Hepatocyte (in vitro differentiated cells): ENCODE measurements around the gene SLC24A1. TPM values are rescaled to one million over a fixed set of nuclear protein-coding genes. Genes with fewer than 3 reads are reported as not detected.

Source experiments
- DNase-seq: peaks from one replicate; pipeline ENCODE4 v3.0.0-alpha.2; 2016; ENCODE audit warnings: low spot score
- H2AFZ ChIP-seq: fragments of 200-600 bp; sonication (generic); 2 replicates; pipeline ENCODE4 v1.6.0; 2016; ENCODE audit warnings: antibody characterized with exemption, mild to moderate bottlenecking
- H3K27ac ChIP-seq: fragments of 200-600 bp; sonication (generic); 2 replicates; pipeline ENCODE4 v1.5.1; 2016; ENCODE audit warnings: mild to moderate bottlenecking
- H3K27me3 ChIP-seq: fragments of 200-600 bp; sonication (generic); 2 replicates; pipeline ENCODE4 v1.6.1; 2016
- H3K36me3 ChIP-seq: fragments of 200-600 bp; sonication (generic); replicated peaks from 2 replicates; pipeline ENCODE4 v1.5.1; 2016; ENCODE audit warnings: low read depth; ENCODE audit not compliant: insufficient read depth
- H3K4me1 ChIP-seq: fragments of 200-600 bp; sonication (generic); 2 replicates; pipeline ENCODE4 v1.5.1; 2016; ENCODE audit warnings: mild to moderate bottlenecking, moderate library complexity; ENCODE audit not compliant: insufficient read depth
- H3K4me2 ChIP-seq: fragments of 200-600 bp; sonication (generic); 2 replicates; pipeline ENCODE4 v1.6.0; 2016
- H3K4me3 ChIP-seq: fragments of 200-600 bp; sonication (generic); 2 replicates; pipeline ENCODE4 v1.5.1; 2016; ENCODE audit warnings: mild to moderate bottlenecking
- H3K79me2 ChIP-seq: fragments of 200-600 bp; sonication (generic); 2 replicates; pipeline ENCODE4 v1.6.0; 2017; ENCODE audit warnings: mild to moderate bottlenecking
- H3K9me2 ChIP-seq: fragments of 200-600 bp; sonication (generic); replicated peaks from 2 replicates; pipeline ENCODE4 v1.6.0; 2017; ENCODE audit warnings: mild to moderate bottlenecking; ENCODE audit not compliant: insufficient read depth
- H3K9me3 ChIP-seq: fragments of 200-600 bp; sonication (generic); 2 replicates; pipeline ENCODE4 v1.5.1; 2016; ENCODE audit warnings: low read depth, mild to moderate bottlenecking
- H4K20me1 ChIP-seq: fragments of 200-600 bp; sonication (generic); 2 replicates; pipeline ENCODE4 v1.6.0; 2016; ENCODE audit warnings: mild to moderate bottlenecking; ENCODE audit not compliant: insufficient read depth, poor library complexity, severe bottlenecking
- EZH2 ChIP-seq: fragments of 200-600 bp; sonication (generic); IDR thresholded peaks from 2 replicates; pipeline ENCODE4 v1.6.1; 2016; ENCODE audit warnings: antibody characterized with exemption, mild to moderate bottlenecking, borderline replicate concordance
- EZH2phosphoT487 ChIP-seq: fragments of 200-600 bp; sonication (generic); IDR thresholded peaks from one replicate; pipeline ENCODE4 v1.6.1; 2018; ENCODE audit warnings: antibody characterized with exemption, mild to moderate bottlenecking, low read depth, moderate library complexity; ENCODE audit not compliant: unreplicated experiment, severe bottlenecking
- WGBS: methylation state at CpG from one replicate; pipeline ENCODE4 v1.1.6; 2016; ENCODE audit warnings: low lambda C conversion rate; ENCODE audit errors: missing lambda C conversion rate; 5-methylcytosine and 5-hydroxymethylcytosine counted together
- polyA plus RNA-seq: library from polyadenylated mRNA; unstranded; fragments of >200 nt; fragmentation: Nextera tagmentation; extraction: Ambion mirVana; gene quantifications from 2 replicates; pipeline ENCODE4 v1.2.1, GENCODE V29; 2016
- total RNA-seq: library from RNA; depleted of rRNA; stranded (reverse); fragments of >200 nt; gene quantifications from 2 replicates; pipeline ENCODE4 v1.2.3, GENCODE V29; 2014
- TF ChIP-seq, protein P1 (sequence below): fragments of 200-600 bp; sonication (generic); IDR thresholded peaks from 2 replicates; pipeline ENCODE4 v1.5.1; 2016; ENCODE audit warnings: antibody characterized with exemption, mild to moderate bottlenecking; ENCODE audit not compliant: poor library complexity

Gene SLC24A1
- total RNA-seq (7.4 and 9.5 TPM in 2 replicates), polyA plus RNA-seq (3.6 and 6.1 TPM in 2 replicates)

DNA sequence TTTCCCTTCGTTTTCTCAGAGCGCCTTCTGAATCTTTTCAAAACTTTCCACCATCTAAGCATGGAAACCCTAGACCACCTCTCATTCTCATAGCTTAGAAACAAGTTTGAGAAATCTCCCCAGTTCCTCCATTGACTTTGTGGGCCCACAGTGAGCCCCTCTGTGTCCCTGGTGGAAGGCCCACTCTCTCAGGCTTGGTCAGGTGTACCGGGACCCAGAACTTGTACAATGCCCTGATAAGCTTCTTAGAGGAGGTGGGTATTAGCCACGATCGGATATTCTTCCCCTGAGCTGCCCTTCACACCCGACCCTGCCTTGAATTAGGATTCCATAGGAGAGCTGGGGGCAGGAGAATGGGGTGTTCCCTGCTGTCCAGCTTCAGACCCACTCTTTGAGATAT, at the start of gene SLC24A1:
Gene SLC24A1 (plus strand): TSS at position 301 of the 400 bp plus-strand sequence. CDS start 2,143 bp downstream, outside the sequence.
- Histone ChIP-seq H3K4me1 (no peaks in the 10 kb centered on the region), H4K20me1 (no peaks in the 10 kb centered on the region), H3K4me2 (no peak within 1 kb of the TSS), H3K9me2 (no peaks in the 10 kb centered on the region), H3K27me3 (no peaks in the 10 kb centered on the region), H2AFZ (no peak within 1 kb of the TSS), H3K4me3 (no peak within 1 kb of the TSS), H3K27ac (no peak within 1 kb of the TSS), H3K79me2 (no peaks in the 10 kb centered on the region), H3K9me3 (no peaks in the 10 kb centered on the region), H3K36me3 (no peaks in the 10 kb centered on the region)
- WGBS: 86% methylated on average over 6 of the region's 6 CpGs
- TF ChIP-seq EZH2: no peak
- TF ChIP-seq, protein P1, sequence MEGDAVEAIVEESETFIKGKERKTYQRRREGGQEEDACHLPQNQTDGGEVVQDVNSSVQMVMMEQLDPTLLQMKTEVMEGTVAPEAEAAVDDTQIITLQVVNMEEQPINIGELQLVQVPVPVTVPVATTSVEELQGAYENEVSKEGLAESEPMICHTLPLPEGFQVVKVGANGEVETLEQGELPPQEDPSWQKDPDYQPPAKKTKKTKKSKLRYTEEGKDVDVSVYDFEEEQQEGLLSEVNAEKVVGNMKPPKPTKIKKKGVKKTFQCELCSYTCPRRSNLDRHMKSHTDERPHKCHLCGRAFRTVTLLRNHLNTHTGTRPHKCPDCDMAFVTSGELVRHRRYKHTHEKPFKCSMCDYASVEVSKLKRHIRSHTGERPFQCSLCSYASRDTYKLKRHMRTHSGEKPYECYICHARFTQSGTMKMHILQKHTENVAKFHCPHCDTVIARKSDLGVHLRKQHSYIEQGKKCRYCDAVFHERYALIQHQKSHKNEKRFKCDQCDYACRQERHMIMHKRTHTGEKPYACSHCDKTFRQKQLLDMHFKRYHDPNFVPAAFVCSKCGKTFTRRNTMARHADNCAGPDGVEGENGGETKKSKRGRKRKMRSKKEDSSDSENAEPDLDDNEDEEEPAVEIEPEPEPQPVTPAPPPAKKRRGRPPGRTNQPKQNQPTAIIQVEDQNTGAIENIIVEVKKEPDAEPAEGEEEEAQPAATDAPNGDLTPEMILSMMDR: no peak
- no peak for TF ChIP-seq EZH2phosphoT487
- no peak for DNase-seq

DNA sequence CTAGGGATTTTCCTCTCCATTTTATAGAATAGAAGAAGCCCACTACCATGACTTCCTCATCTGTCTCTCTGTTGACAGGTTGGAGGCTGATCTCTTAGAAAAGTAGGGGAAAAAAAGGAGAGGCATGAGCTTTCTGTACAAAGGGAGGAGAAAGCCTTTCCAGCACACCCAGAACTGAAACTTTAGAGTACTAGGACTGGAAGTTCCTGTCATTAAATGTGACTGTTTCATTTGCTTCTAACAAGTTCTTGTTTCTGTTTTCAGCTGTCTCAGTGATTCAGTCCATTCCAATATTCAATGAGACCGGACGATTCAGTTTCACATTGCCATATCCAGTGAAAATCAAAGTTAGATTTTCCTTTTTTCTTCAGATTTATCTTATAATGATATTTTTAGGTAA, 49.8 kb upstream of the SLC24A1 start:
- WGBS: 96% methylated on average over 2 of the region's 2 CpGs
- Histone ChIP-seq H3K27me3 (no peaks in the 10 kb centered on the region), H4K20me1 (no peaks in the 10 kb centered on the region), H3K79me2 (no peaks in the 10 kb centered on the region), H2AFZ (no peak overlapping the region), H3K36me3 (no peaks in the 10 kb centered on the region), H3K4me3 (no peak overlapping the region), H3K9me2 (no peaks in the 10 kb centered on the region), H3K4me1 (no peaks in the 10 kb centered on the region), H3K4me2 (no peak overlapping the region), H3K9me3 (no peaks in the 10 kb centered on the region), H3K27ac (no peak overlapping the region)
- no peak for DNase-seq
- TF ChIP-seq, protein P1: no peak
- TF ChIP-seq EZH2phosphoT487 (no peak), EZH2 (no peak)

DNA sequence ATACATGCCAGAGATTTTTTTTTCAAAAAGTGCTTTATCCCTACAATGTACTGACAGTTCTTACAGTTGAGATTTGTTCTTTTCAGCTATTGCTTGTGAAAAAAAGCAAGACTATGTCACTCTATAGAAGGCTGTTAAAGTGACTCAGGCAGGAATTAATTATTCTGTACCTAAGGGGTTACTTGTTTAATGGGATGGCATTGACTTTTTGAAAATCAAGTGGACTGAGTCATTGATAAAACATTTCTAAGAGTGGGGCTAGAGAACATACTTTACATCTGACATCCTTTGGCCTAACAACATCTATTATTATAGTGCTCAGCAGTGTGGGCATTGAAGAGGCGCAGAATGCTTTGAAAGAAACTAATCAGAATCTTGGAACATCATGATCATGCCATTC, 45.1 kb upstream of the SLC24A1 start:
- H3K4me2 ChIP-seq: no peak overlapping the region

DNA sequence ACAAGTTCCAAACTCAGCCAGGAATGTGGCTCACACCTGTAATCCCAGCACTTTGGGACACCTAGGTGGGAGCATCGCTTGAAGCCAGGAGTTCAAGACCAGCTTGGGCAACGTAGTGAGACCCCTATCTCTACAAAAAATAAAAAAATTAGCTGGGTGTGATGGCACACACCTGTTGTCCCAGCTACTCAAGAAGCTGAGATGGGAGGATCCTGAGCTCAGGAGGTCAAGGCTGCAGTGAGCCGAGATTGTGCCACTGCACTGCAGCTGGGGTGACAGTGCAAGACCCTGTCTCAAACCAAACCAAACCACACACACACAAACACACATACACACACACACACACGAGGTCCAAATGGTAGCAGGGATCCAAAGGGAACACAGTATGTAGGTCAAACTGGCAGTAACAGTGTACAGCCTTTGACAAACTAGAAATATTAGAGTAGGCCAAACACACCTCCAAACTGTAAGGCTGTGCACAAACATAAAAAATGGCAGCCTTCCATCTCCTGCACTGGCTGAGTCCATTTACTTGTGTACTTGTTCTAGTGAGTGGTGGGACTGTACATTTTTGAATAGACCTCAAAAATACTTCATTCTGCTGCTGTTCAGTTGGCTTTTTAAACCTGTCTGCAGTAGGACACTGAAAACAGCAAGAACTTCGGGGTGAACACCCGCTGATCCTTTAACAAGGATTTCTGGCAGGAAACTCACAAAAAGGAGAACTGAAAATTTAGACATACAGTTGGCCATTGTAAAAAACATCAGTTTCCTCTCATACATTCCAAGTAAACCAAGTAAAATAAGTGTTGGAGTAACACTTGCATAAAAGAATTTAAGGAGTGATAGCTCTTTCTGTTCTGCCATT, 44.4 kb upstream of the SLC24A1 start:
- Histone ChIP-seq H3K79me2 (no peaks in the 10 kb centered on the region), H3K27ac (no peak overlapping the region), H4K20me1 (no peaks in the 10 kb centered on the region), H3K9me3 (no peaks in the 10 kb centered on the region), H3K36me3 (no peaks in the 10 kb centered on the region), H3K9me2 (no peaks in the 10 kb centered on the region), H3K27me3 (no peaks in the 10 kb centered on the region), H3K4me1 (peaks cover 3% of the 10 kb centered on the region), H3K4me2 (no peak overlapping the region), H3K4me3 (no peak overlapping the region), H2AFZ (no peak overlapping the region)
- WGBS: 85% methylated on average over 6 of the region's 6 CpGs
- DNase-seq: no peak
- TF ChIP-seq, protein P1: no peak
- TF ChIP-seq EZH2phosphoT487 (no peak), EZH2 (no peak)

More for the DNA sequence above, 45.1 kb upstream of the SLC24A1 start:
- Histone ChIP-seq H3K27me3 (no peaks in the 10 kb centered on the region), H2AFZ (no peak overlapping the region), H3K9me2 (no peaks in the 10 kb centered on the region), H4K20me1 (no peaks in the 10 kb centered on the region), H3K36me3 (no peaks in the 10 kb centered on the region), H3K9me3 (no peaks in the 10 kb centered on the region), H3K27ac (no peak overlapping the region), H3K79me2 (no peaks in the 10 kb centered on the region), H3K4me3 (no peak overlapping the region), H3K4me1 (peaks cover 3% of the 10 kb centered on the region)
- 96% methylated on average over 1 of the region's 1 CpG for WGBS
- no peak for TF ChIP-seq EZH2
- DNase-seq: no peak
